NCI-H524 (cell line): ENCODE data around the gene RHOT2.

ENCODE experiments used
- DNase-seq, 2 experiments: peaks; one replicate each; lab custom pipeline; 2025; lab: John Stamatoyannopoulos, UW

The RHOT2 gene

GRCh38 chr16:670485-671352 lies 2.8 kb downstream of the RHOT2 start:
- DNase-seq: no peak

DNA sequence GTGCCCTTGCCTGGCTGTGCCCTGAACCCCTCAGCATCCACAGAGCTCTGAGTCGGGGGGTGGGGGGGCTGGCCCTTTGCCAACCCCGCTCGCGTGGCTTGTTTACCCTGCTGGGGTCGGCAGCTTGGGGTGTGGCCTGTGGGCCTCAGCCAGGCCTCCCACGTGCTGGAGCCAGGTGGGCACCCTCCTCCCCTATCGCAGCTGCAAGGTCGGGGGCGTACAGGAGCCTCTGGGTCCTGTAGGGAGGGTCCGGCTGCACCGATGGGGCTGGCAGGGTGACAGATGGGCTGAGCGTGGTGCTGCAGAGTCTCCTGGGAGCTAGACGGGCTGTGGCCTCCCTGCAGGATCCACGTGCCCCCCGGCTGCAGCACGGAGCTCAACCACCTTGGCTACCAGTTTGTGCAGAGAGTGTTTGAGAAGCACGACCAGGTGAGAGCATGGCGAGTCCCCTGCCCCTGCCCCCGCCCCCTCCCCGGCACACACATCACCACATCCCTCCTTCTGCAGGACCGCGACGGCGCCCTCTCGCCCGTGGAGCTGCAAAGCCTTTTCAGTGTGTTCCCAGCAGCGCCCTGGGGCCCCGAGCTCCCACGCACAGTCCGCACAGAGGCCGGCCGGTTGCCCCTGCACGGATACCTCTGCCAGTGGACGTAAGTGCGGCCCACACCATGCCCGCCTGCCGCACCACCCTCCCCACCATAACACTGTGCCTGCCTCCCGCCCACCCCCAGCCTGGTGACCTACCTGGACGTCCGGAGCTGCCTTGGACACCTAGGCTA lies 3.6 kb downstream of the RHOT2 start:
- peak in 1 of 2 experiments; percentile 34 for DNase-seq

- no peak for DNase-seq
Observed at GRCh38 chr16:672371-672770, 4.4 kb downstream of the RHOT2 start.

- DNase-seq: no peak
Observed at GRCh38 chr16:672851-673250, 4.9 kb downstream of the RHOT2 start.

DNA sequence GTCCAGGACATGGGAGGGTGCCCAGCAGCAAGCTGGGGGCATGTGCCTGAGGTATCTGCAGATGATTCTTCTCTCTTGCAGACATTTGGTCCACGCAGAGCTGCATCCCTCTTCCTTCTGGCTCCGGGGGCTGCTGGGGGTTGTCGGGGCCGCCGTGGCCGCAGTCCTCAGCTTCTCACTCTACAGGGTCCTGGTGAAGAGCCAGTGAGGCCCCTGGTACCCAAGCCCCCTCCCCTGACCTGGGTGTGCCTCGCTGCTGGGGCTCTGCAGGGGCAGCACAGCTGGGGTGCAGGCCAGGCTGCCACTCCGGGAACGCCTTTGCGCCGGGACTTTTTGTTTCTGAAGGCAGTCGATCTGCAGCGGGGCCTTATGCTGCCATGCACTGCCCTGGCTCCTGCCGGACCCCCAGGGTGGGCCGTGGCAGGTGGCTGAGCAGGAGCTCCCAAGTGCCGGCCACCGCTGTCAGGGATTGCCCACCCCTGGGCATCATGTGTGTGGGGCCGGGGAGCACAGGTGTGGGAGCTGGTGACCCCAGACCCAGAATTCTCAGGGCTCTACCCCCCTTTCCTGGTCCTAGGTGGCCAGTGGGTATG lies 5.6 kb downstream of the RHOT2 start:
- DNase-seq: no peak

DNA sequence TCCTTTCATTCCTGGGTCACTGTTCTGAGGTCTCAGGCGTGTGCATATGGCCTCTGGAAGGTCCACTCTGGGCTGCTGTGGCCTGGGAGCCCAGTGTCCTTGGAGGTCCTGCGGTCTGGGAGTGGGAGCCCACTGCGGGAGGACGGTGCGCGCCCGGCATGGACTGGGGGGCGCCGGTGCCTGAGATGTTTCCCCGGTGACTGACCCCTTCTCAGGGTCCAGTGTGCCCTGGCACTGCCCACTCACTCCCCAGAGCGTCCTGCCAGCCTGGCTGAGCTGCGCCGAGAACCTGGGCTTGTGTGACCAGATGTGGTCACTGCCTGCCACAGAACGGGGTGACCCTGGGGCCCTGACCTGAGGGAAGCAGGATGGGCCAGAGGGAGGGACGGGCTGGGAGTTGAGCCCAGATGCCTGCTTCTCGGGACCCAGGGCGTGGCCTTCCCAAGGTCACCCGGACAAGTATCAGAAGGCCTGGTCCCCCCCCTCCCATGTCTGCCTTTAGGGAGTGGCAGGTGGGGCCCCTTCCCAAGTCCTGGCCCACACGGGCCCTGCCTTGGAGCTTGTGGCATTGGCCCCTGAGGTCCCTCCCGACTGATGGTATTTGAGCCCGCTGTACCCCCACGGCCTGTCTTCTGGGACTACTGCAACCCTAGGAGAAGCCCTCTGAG lies 6.4 kb downstream of the RHOT2 start:
- DNase-seq: no peak

DNA sequence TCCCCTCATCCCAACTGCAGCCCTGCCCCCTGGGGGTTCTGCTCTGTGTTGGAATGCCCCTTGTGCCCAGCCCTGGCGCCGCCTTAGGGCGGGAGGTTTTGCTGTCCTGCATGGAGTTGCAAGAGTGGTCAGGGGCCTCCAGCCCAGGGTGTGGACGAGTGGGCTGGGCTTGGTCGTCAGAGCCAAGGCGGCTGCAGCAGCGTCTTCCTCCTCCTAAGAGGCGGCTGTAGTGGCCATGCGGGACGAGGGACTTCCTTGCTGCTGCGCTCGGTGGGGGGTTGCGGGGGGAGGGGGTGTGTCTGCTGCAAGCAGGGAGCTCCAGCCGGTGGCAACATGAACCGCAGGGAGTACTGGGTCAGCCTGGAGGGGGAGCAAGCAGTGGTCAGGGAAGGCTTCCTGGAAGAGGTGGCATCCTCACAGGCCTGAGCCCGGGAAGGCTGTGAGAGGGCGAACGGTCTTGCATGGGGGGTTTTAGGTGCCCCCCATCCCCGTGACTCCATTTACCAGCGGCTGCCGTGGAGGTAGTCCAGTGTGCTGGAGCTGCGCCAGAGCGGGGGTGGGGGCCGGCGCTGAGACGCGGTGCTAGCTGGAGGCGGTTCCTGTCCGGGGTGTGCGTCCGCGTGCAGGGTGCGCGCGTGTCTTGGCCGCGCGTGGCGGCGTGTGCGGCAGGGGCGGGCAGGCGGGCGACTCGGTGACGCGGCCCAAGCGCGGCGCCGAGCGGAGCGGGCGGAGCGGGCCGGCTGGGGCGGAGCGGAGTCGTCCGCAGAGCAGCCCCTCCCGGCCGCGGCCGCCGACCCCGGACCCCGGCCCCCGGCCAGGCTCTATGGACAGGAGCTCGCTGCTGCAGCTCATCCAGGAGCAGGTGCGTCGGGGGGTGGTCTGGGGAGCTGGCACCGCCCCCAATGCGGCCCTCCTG lies 7.3 kb downstream of the RHOT2 start, which contains the start of gene RHBDL1:
Gene RHBDL1, plus strand, starts transcription at position 704 of the 916 bp plus-strand sequence. Its CDS starts 120 bp downstream, at position 824.
- peak in 1 of 2 experiments; percentile 50 for DNase-seq

- no peak for DNase-seq
Observed at GRCh38 chr16:675884-676564, 8.1 kb downstream of the RHOT2 start.

GRCh38 chr16:676565-676902 lies 8.6 kb downstream of the RHOT2 start:
- no peak for DNase-seq

DNA sequence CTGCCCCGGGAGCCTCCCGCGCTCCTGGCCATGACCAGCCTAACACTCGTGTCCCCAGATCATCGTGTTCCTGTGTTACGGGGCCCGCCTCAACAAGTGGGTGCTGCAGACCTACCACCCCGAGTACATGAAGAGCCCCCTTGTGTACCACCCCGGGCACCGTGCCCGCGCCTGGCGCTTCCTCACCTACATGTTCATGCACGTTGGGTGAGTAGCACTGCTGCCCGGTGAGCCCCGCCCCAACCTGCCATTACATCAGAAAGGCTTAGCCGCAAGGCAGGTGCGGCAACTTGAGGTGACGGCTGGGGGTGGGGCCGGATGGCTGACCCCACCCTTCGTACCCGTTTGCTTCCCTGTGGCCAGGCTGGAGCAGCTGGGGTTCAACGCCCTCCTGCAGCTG lies 9.0 kb downstream of the RHOT2 start:
- no peak for DNase-seq

GRCh38 chr16:677316-678190 lies 9.6 kb downstream of the RHOT2 start:
- no peak for DNase-seq

GRCh38 chr16:678209-678857 lies 10.4 kb downstream of the RHOT2 start:
- DNase-seq: no peak

GRCh38 chr16:678858-679813 lies 11.2 kb downstream of the RHOT2 start:
- peak; percentile 70 to 82 for DNase-seq

GRCh38 chr16:679814-680624 lies 12.1 kb downstream of the RHOT2 start, which contains the start of gene STUB1:
TSS of gene STUB1 (plus strand) at chr16:680410. CDS start at chr16:680526, 116 bp downstream.
- peak; percentile 89 to 93 for DNase-seq

GRCh38 chr16:680625-680945 lies 12.7 kb downstream of the RHOT2 start:
- DNase-seq: no peak

- DNase-seq: peak; percentile 21 to 48
Observed at GRCh38 chr16:680967-681745, 13.2 kb downstream of the RHOT2 start.
